Measurements from ENCODE around the gene HTR6.

DNA sequence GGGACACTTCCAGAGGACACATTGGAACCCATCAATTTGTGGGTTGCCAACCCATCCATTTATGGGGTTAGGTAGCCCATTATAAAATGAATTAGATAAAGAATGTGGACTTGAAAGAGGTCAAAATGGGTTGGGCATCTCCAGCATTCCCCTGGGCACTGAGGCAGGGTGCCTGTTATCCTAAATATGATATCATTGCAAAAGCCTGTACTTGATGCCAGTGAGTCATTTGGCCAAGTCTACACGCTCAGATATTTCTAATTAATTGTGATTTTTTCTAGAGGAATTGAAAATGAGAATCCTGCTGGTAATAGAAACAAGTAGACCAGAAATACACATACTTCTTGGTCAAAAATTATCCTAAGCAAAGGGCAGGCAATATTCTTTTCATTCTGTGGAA, 42.5 kb upstream of the HTR6 start:
- no peak for TF ChIP-seq CTCF (conservative IDR thresholded peaks at IDR 0.05; ENCODE audit: low read depth, low read length)
- no peak for TF ChIP-seq EZH2 (IDR thresholded peaks at IDR 0.05; ENCODE audit: low read length, unreplicated experiment)
